NOMO-1 treated with dmso at 0.1 percent for 144 hours (cell line): ENCODE data around the gene CHRM5.
A peak's percentile ranks its signal among the peaks of the same experiment; 100 is the strongest.

ENCODE experiments used
- DNase-seq: peaks from one replicate; lab custom pipeline; 2025; ENCODE audit not compliant: unreplicated experiment; lab: John Stamatoyannopoulos, UW

Gene CHRM5

DNA sequence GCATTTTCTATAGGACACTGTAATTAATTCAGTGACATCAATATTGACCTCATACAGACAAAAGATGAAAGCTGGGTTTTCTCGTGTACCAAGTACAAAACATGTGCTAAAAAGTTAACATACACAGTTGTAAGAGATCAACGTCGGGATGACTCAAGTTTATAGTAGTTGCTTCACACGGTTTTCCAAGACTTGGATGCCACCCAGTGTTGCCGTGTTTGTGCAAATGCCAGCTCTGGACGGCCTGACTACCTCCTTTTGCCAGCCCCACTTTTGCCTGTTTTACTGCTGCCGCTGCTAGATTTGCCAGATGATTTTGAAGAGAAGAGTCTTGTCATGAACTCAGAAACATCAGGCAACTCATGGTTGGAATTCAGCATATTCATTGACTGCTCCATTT is 115.8 kb downstream of the CHRM5 start:
- DNase-seq: no peak

DNA sequence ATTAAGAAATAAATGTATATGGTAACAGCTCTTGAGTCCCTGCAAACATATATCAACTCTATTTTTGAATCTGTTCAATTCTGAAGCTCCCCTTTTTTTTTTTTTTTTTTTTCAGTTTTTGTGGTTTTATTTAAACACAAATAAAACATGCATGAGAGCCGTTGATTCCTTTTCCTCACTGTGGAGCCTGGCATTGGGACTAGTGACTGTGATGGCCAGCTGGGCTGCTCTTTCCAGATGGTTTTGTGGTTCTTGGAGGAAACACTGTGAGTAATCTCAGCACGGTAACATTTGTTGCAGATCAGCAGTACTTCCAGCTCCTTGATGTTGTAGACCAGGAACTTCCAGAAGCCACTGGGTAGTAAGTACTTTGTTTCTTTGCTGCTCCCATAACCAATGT is 117.4 kb downstream of the CHRM5 start:
- no peak for DNase-seq

DNA sequence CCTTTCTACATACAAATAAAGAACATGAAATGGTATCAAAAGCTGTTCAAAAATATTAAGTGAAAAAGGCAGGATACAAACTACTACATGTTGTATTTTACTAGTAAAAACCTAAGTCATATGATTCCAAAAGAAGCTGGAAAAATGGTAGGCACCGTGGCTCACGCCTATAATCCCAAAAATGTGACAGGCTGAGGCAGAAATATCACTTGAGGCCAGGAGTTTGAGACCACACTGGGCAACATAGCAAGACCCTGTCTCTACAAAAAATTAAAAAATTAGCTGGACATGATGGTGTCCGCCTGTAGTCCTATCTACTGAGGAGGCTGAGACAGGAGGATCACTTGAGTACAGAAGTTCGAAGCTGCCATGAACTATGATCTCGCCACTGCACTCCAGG is 131.6 kb downstream of the CHRM5 start:
- no peak for DNase-seq

DNA sequence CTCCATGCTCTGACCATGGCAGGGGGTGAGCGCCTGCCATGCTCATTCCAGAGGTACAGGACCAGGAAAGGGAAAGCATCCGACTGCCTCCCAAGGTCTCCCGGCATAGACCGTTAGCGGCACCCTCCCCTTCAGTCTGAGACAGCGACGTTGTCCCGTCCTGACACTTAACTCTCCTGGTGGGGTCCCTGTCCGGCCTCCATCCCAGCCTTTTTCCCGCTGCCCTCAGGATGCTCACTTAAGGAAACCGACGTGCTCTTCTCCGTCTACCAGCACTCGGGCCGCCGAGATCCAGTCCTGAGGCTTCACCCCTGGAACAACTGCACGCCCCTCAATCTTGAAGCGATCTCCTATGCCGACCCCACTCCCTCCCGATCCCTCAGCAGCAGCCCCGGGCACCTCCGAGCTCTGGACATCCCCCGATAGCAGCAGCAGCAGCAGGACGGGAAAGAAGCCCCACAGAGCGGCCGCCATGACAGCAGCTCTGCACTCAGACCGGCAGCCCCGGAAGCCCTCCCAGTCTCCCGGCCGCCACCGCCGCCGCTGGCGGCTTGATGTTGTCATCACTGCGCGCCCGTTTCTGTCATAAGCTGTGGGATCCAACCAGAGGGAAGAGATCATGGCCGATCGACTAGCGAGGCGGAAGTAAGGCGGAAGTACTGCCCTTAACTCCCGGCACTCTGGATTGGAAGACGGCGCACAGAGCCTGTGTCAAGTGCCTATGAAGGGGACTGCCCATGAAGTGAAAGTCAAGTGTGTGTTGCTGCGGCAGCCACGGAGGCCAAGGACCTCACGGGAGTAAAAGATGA is 133.3 kb downstream of the CHRM5 start, which contains the start of the genes EMC7 and PGBD4:
EMC7 (minus strand) TSS at position 497 of the 809 bp plus-strand sequence; CDS start at position 474, 23 bp downstream.
PGBD4 (plus strand) TSS at position 718 of the 809 bp plus-strand sequence. CDS start 449 bp downstream, outside the sequence.
- peak; percentile 98 for DNase-seq

DNA sequence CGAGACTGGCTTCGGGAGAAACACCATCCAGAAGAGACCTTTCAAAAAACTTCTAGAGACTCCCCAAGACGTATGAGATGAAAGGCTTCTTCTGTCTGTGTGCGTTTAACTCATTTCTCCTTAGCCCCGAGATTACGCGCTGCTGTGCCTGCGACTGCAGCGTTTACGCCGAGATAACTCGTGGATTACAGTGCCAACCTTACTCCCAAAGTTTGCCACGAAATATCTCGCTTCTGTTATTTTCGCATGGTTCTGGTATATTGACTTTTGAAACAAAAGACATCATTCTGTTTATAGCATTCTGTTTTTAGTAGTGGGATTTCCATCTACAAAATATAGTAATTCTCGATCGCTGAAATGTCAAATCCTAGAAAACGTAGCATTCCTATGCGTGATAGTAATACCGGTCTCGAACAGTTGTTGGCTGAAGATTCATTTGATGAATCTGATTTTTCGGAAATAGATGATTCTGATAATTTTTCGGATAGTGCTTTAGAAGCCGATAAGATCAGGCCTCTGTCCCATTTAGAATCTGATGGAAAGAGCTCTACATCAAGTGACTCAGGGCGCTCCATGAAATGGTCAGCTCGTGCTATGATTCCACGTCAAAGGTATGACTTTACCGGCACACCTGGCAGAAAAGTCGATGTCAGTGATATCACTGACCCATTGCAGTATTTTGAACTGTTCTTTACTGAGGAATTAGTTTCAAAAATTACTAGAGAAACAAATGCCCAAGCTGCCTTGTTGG is 134.1 kb downstream of the CHRM5 start:
- no peak for DNase-seq

DNA sequence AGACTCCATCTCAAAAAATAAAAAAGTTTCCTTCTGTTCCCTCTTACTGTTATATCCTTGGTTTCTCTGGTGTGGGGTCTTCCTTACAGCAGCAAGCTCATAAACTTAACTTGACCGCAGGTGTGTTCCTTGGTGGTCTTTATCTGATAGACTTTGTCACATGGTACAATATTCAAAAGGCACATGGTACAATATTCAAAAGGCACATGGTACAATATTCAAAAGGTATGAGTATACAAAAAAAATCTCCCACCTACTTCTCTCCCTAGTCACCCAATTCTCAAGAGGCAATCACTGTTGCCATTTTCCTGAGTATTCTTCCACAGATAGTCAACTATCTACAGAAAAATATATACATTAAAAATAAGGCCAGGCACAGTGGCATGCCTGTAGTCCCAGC is 138.1 kb downstream of the CHRM5 start:
- no peak for DNase-seq

DNA sequence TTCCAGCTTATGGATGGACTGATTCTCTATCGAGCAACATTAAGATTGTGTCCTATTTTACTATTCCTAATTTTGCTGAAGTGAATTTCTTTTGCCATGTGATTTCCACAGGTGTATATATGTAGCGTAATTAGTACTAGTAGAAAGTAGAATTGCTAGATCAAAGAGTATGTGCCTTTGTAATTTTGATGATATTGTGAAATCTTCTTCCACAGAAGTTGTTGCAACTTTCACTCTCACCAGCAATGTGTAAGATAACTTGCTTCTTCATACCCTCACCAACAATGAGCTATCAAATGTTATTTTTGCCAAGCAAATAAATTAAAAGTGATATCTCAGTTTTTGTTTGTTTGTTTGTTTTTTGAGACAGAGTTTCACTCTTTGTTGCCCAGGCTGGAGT is 139.0 kb downstream of the CHRM5 start:
- DNase-seq: no peak

DNA sequence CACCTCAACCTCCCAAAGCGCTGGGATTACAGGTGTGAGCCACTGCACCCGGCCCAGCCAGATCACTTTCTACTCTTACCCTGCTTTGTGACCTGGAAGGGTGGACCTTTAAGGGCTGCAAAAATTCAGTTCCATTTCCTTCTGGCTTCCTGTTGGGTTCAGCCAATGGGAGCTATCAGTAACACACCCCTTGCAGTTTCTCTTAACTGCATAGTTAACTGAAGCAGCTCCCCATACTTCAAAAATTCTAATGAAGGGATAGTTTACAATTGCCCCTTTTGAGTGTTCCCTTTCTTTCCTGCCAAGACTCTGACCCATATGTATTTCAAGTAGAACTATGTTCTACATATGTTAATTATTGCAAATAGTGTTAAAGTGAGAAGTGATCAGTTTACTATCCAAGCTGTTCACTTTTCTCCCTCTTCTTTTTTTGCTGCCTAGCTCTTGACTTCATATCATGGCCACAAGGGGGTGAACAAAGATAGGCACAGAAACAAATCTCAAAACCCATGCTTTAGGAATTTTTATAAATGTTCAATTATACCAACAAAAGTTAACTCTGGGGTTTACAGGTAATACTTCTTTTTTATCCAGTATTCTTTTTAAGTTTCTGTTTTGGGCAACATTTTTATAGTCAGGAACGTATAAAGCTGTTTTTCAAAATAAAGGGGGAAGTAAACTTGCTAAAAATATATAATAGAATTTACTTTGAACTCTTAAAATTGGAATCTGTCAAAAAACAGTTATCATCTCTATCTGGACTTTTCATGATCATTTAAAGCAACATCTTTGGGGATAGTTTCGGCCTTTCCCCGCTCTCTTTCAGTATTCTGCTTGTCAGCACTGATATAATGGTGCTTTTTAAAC is 141.7 kb downstream of the CHRM5 start:
- peak; percentile 4 for DNase-seq

DNA sequence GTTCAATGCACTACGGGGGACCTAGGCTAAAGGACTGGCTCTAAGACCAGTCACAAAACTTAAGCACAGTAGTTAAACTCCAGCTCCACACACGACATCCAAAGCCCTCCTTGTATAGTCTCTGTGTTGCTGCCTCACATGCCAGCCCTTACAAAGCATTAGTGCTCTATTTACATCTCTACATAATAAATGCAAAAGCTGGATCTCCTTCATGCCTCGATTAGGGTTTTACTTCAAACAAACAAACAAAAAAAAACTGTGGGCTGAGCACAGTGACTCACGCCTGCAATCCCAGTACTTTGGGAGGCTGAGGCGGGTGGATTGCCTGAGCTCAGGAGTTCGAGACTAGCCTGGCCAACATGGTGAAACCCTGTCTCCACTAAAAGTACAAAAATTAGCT is 143.2 kb downstream of the CHRM5 start:
- no peak for DNase-seq

DNA sequence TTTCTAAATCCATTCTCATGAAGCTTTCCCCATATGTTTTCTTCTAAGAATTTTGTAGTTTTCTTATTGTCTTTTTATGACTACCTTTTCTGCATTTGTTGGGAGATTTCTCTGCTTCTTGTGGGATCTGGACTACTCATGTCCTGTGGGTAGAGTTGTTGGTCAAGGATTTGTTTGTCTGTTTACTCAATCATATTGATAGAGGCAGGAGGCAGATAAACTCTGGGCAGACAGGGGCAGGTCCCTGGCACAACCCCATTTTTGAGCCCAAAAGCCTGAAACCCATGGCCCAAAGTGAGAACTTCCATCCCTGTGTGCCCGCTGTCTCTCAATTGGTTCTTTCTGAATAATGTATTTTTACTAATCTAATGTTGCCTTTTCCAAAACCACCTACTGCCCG is 145.9 kb downstream of the CHRM5 start:
- no peak for DNase-seq

DNA sequence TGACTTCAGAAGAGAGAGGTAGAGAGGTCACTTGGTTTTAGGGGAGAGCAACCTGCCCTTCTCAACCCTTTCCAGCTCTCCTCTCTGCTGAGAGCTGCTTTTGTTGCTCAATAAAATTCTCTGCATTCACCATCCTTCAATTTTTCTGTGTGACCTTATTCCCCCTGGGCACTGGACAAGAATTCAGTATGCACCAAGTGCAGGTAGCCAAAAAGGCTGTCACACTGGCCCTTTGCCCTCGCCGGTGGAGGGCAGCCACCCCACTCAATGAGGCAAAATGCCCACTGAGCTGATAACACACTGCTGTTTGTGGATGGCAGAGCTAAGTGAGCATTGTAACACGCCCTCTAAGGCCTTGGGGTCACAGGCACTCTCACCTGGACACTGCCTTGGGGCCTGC is 146.4 kb downstream of the CHRM5 start:
- no peak for DNase-seq

DNA sequence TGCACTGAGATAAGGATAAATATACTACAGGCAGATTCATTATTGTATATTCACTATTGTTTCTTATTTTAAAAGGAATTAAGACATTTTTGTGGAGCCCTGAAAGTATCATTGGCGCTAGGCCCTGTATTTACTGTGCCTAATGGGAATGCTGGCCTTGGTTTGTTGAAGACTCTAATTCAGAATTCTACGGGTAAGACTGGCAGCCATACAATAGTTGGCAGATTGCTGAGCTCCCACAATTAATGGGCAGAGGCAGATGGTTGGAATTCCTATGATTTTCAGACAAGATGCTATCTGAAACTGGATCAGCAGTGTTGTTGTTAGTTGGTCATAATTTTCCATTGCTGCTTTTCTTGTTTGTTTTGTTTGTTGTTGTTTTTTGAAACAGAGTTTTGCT is 148.3 kb downstream of the CHRM5 start:
- no peak for DNase-seq
